ENCODE measurements around the gene KRTAP5-9.

KRTAP5-9 gene

GRCh38 chr11:71505001-71505400, 43.2 kb upstream of the KRTAP5-9 start:
- Histone ChIP-seq H3K4me1 (ENCODE audit: low read depth, poor library complexity, severe bottlenecking) (no peaks in the 10 kb centered on the region), H3K27ac (no peak overlapping the region), H3K9ac (no peak overlapping the region)

GRCh38 chr11:71505781-71506180, 42.4 kb upstream of the KRTAP5-9 start:
- H3K4me1 ChIP-seq (ENCODE audit: low read depth, poor library complexity, severe bottlenecking) = no peaks in the 10 kb centered on the region
- no peak overlapping the region for H3K4me3 ChIP-seq (IDR thresholded peaks at IDR 0.05; ENCODE audit: insufficient read depth, low read depth, low read length)
- H3K9ac ChIP-seq = no peak overlapping the region
- H3K36me3 ChIP-seq (ENCODE audit: insufficient read depth) = no peaks in the 10 kb centered on the region
- H3K27ac ChIP-seq = no peak overlapping the region
- H3K4me2 ChIP-seq = no peak overlapping the region
- H3K79me2 ChIP-seq (ENCODE audit: insufficient read depth, low read depth) = no peaks in the 10 kb centered on the region
- H2AFZ ChIP-seq (ENCODE audit: low read depth) = no peak overlapping the region
- no peak for TF ChIP-seq CTCF (conservative IDR thresholded peaks at IDR 0.05; ENCODE audit: low read depth, low read length)
- H3K27me3 ChIP-seq (ENCODE audit: insufficient read depth, low read depth) = no peaks in the 10 kb centered on the region
- H4K20me1 ChIP-seq (ENCODE audit: insufficient read depth) = no peaks in the 10 kb centered on the region

More at GRCh38 chr11:71505001-71505400, 43.2 kb upstream of the KRTAP5-9 start:
- TF ChIP-seq CTCF (conservative IDR thresholded peaks at IDR 0.05; ENCODE audit: low read depth, low read length) = no peak
- H3K27me3 ChIP-seq (ENCODE audit: insufficient read depth, low read depth) = no peaks in the 10 kb centered on the region
- H4K20me1 ChIP-seq (ENCODE audit: insufficient read depth) = no peaks in the 10 kb centered on the region
- H2AFZ ChIP-seq (ENCODE audit: low read depth) = no peak overlapping the region
- H3K4me2 ChIP-seq = no peak overlapping the region
- no peaks in the 10 kb centered on the region for H3K36me3 ChIP-seq (ENCODE audit: insufficient read depth)
- H3K4me3 ChIP-seq (IDR thresholded peaks at IDR 0.05; ENCODE audit: insufficient read depth, low read depth, low read length) = no peak overlapping the region
- H3K79me2 ChIP-seq (ENCODE audit: insufficient read depth, low read depth) = no peaks in the 10 kb centered on the region

- no peaks in the 10 kb centered on the region for H4K20me1 ChIP-seq (ENCODE audit: insufficient read depth)
- no peaks in the 10 kb centered on the region for H3K27me3 ChIP-seq (ENCODE audit: insufficient read depth, low read depth)
- H3K79me2 ChIP-seq (ENCODE audit: insufficient read depth, low read depth) = no peaks in the 10 kb centered on the region
- H3K9ac ChIP-seq = no peak overlapping the region
- TF ChIP-seq CTCF (conservative IDR thresholded peaks at IDR 0.05; ENCODE audit: low read depth, low read length) = no peak
- no peak overlapping the region for H3K4me2 ChIP-seq
- no peaks in the 10 kb centered on the region for H3K4me1 ChIP-seq (ENCODE audit: low read depth, poor library complexity, severe bottlenecking)
- H3K27ac ChIP-seq = no peak overlapping the region
- no peak overlapping the region for H3K4me3 ChIP-seq (IDR thresholded peaks at IDR 0.05; ENCODE audit: insufficient read depth, low read depth, low read length)
- H2AFZ ChIP-seq (ENCODE audit: low read depth) = no peak overlapping the region
- no peaks in the 10 kb centered on the region for H3K36me3 ChIP-seq (ENCODE audit: insufficient read depth)
Measured at GRCh38 chr11:71507102-71507501, 41.1 kb upstream of the KRTAP5-9 start.

DNA sequence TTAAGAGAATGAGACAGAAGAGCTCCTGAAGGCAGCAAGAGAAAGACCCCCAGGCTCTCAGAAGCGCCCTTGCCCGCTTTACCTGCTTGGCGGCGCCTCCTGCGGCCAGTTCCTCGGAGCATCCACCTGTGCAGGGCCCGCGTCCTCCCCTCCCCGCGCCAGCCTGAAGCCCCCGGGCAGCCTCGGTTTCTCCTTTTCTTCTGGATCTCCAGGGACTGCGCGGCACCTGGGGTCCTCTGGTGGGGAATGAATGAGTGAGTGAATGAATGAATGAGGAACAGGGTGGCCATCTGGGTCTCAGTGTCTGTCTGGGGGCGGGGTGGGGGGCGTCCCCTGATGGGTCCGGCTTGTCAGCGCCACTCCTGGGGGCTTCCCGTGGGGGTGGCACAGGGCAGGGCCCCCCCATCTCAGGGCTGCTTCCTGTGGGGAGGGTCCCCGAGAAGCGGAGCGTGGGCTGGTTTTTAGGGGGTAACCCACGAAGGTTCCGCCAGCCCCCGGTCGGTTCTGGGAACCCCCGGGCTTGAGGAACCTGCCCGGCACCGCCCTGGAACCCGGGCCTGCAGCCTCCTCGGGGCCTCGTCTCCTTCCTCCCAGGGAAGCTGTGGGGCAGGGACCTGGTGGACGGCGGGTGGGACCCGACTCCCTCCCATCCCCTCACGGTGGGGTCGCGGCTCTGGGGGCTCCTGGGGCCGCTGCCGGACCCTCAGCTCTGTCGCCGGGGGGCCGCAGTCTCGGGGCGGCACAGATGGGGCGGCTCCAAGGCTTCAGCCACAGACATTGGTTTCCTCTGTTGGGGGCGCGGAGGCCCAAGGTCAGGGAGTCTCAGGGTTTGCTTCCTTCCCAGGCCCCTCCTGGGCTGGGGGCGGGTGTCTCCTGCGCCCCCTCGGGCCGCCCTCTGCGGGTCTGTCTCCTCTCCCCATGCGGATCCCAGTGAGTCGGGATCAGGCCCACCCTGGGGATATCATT, 29.4 kb upstream of the KRTAP5-9 start:
- Histone ChIP-seq H4K20me1 (ENCODE audit: insufficient read depth) (no peaks in the 10 kb centered on the region), H3K9ac (no peak overlapping the region), H3K4me1 (ENCODE audit: low read depth, poor library complexity, severe bottlenecking) (no peaks in the 10 kb centered on the region), H3K36me3 (ENCODE audit: insufficient read depth) (no peaks in the 10 kb centered on the region), H3K4me3 (IDR thresholded peaks at IDR 0.05; ENCODE audit: insufficient read depth, low read depth, low read length) (no peak overlapping the region), H3K79me2 (ENCODE audit: insufficient read depth, low read depth) (no peaks in the 10 kb centered on the region), H3K27ac (no peak overlapping the region), H3K27me3 (ENCODE audit: insufficient read depth, low read depth) (no peaks in the 10 kb centered on the region), H2AFZ (ENCODE audit: low read depth) (no peak overlapping the region), H3K4me2 (no peak overlapping the region)
- no peak for TF ChIP-seq CTCF (conservative IDR thresholded peaks at IDR 0.05; ENCODE audit: low read depth, low read length)
